AG08395 (cell line): ENCODE results near the gene ZDHHC12.

Source experiments
- DNase-seq: peaks from one replicate; pipeline ENCODE4 v3.0.0; 2012; ENCODE audit warnings: mixed read lengths, low spot score

Gene ZDHHC12

DNA sequence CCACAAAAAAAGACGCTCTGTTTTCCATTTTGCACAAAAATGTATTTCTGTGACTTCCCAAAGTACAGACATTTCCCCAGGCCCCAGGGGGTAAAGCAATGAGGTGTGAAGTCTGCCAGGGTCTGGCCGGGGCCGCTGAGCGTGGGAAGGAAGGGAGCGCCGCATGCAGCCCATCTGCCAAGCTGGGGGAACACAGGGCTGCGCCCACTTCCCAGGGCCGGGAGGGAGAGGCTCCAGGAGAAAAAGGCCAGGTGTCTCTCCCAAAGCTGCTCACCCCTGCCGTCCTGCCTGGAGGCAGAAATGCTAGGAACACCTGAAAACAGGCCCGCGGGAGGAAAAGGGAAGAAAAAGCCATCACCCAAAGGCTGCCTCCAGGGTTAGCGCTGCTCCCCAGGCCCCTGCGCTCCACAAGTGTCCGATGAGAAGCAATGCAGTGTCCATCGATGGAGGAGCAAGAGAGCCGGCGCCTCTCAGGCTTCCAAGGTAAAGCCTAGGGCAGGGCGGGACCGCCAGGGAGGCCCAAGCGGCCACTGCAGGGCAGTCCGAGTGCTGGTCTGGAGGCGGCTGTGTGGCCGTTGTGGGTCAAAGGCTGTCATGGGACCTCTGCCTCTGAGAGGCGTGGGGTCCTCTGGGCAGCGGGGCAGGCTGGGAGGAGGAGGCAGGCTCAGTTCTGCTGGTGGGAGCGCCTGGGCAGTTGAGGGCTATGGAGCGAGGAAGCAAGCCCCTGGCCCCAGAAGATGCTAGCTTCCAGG, 6.0 kb upstream of the ZDHHC12 start:
- no peak for DNase-seq

DNA sequence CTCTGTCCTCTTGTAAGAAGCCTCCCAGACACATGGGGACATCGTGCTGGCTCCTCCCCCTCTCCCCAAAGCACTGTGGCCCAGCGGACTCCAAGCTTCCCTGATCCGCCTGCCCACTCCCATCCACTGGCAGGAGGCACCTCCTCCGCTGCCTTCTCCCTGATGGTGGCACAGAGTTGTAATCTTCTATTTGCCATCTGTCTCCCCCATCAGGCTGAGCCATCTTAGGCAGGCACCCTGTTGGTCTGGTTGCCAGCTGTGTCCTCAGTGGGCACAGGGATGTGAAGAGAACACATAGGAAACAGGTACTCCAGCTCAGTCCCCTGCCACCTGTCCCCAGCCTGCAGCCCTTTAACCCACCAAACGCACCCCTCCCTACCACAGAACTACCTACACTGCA, 5.4 kb upstream of the ZDHHC12 start:
- no peak for DNase-seq

- DNase-seq: no peak
These were observed 4.4 kb upstream of the ZDHHC12 start for GRCh38 chr9:128728298-128728697.

DNA sequence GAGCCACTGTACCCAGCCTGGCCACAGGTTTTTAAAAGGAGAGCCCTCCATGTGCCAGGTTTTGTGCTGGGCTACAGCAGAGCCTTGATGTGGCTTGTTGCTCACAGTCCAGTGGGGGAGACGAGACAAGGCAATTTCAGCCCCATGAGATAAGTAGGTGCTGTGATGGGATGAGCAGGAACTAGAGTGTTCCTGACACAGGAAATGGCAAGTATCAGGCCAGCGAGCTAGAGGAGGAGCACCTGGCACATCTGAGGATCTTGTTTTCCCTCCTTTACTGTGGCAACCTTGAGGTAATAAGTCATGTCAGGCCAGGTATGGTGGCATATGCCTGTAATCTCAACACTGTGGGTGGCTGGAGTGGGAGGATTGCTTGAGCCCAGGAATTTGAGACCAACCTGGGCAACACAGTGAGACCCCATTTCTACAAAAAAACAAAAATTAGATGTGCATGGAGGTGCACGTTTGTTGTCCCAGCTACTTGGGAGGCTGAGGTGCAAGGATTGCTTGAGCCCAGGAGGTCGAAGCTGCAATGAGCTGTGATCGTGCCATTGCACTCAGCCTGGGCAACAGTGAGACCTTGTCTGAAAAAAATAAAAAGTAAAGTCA, 3.8 kb upstream of the ZDHHC12 start:
- no peak for DNase-seq

- DNase-seq: peak; percentile 82
These were observed 851 bp upstream of the ZDHHC12 start for GRCh38 chr9:128724744-128725211.

DNA sequence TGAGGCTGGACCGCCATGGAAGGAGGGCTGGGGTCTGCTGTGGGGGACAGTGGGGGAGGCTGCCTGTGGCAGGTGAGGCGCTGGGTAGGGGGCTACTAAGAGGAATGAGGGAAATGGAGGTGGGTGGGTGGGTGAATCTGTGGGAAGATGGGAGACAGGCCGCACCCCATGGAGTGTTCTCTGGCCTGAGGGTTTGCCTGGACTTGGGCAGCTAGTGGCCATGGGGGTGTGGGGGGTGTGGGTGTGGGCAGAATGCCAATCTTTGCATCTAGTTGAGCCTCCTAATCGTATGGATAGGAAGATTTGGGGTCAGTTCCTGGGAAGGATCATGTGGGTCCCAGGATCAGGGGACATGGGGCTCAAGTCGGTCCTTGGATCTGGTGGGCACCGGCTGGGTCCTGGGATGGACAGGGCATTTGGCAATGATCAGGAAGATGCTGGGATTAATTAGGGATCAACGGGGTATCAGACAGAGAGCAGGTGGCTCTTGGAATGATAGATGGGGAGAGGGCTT, 518 bp downstream of the ZDHHC12 start:
- no peak for DNase-seq

GRCh38 chr9:128722380-128723351, 1.3 kb downstream of the ZDHHC12 start:
- no peak for DNase-seq

DNA sequence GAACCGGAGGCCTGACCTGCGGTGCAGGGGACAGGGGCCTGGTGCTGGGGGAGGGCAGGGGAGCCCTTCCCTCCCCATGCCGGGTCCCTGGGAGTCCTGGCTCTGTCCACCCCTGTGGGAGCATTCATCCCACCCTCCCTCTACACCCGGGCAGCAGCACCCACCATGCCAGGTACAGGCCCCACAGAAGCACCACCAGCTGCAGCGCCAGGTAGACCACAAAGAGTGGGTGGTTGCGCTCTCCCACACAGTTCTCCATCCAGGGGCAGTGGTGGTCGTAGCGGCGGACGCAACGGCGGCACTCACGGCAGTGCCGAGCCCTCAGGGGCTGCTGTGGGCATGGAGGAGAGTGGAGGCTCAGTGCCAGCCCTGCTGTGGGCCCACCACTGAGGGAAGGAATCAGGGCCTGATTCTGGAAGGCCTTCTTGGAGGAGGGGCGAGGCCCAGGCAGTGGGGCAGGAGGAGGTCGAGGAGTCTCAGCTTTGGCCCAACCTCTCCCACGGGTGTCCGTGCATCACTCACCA, 2.4 kb downstream of the ZDHHC12 start:
- DNase-seq: no peak

DNA sequence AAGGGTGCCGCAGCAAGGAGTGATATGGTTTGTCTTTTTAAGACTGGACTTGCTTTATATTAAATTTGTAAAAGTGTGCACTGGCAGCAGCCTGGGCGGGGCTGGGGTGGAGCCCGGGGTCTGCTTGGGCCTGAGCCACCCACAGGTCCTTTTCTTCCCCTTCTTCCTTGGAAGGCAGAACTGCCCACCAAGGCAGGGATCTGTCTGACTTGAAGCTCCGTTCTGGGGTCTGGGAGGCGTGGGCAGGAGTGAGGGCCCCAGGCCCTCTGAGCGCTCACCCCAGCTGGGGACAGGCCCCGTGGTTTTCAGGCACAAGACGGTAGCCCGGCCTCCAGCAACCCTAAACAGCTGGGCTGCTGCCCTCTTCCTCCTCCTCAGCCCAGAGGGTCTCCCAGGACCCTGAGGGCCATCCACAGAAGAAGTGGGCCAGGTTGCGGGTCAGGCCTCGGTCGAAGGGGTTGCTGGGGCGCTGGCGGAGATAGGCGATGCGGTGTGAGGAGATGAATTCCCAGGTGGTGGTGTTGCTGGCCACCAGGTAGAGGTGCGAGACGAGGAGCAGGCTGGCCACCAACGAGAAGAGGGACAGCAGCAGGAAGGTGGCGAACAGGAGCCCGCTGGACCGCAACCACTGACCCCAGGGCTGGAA, 3.0 kb downstream of the ZDHHC12 start:
- DNase-seq: no peak

DNA sequence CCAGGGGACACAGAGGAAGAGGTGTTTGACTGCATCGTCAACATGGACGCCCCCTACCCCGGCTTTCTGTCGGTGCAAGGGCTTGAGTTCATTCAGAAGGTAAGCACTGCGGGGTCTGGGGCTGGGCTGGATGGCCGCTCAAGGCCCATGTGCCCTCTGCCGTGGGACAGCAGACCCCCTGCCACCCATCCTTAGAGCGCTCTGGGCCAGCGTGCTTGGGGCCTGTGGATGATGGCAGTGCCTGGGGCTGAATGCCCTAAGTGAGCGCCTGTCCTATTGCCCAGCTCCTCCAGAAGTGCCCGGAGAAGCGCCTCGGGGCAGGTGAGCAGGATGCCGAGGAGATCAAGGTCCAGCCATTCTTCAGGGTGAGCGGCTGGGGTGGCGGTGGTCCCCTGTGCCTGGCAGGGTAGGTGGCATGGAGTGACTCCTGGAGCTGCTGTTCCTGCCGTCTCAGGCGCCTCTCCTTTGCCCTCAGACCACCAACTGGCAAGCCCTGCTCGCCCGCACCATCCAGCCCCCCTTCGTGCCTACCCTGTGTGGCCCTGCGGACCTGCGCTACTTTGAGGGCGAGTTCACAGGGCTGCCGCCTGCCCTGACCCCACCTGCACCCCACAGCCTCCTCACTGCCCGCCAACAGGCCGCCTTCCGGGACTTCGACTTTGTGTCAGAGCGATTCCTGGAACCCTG, 3.9 kb downstream of the ZDHHC12 start:
- DNase-seq: no peak

DNA sequence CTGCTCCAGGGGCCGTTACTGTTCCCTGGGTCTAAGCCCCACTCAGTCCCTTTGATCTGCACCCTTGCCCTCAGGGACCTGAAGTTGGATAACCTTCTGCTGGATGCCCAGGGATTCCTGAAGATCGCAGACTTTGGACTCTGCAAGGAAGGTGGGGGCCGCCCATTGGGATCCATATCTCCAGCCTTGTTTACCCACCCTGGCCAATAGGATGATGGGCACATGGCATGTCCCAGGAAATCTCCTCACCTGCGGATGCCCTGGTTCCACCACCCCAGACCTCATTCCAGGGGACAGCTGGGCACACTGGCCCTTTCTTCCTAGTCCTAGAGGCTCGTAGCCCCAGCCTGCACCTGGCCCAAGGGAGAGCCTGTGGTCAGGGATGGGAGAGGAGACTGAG, 5.5 kb downstream of the ZDHHC12 start:
- DNase-seq: no peak

GRCh38 chr9:128718047-128718446, 5.9 kb downstream of the ZDHHC12 start:
- DNase-seq: no peak

DNA sequence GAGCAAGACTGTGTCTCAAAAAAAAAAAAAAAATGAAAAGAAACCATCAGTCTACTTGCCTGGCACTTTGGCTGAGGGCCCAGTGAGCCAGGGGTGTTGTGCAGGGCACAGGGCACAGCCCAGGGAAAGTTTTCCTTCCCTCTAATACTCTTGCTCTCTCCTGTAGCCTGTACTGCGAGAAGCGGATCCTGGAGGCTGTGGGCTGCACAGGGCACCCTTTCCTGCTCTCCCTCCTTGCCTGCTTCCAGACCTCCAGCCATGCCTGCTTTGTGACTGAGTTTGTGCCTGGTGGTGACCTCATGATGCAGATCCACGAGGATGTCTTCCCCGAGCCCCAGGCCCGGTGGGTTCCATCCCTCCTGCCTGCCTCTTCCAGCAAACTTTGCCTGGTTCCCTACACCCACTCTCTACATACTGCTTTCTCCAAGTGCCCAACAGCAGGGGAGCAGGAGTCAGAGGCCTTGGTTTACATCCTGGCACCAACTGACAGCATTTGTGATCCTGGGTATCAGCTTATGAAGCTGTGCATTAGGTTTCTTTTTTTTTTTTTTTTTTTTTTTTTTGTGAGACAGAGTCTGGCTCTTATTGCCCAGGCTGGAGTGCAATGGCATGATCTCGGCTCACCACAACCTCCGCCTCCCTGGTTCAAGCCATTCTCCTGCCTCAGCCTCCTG, 7.2 kb downstream of the ZDHHC12 start:
- no peak for DNase-seq

- no peak for DNase-seq
These were observed 8.5 kb downstream of the ZDHHC12 start for GRCh38 chr9:128715436-128715750.

DNA sequence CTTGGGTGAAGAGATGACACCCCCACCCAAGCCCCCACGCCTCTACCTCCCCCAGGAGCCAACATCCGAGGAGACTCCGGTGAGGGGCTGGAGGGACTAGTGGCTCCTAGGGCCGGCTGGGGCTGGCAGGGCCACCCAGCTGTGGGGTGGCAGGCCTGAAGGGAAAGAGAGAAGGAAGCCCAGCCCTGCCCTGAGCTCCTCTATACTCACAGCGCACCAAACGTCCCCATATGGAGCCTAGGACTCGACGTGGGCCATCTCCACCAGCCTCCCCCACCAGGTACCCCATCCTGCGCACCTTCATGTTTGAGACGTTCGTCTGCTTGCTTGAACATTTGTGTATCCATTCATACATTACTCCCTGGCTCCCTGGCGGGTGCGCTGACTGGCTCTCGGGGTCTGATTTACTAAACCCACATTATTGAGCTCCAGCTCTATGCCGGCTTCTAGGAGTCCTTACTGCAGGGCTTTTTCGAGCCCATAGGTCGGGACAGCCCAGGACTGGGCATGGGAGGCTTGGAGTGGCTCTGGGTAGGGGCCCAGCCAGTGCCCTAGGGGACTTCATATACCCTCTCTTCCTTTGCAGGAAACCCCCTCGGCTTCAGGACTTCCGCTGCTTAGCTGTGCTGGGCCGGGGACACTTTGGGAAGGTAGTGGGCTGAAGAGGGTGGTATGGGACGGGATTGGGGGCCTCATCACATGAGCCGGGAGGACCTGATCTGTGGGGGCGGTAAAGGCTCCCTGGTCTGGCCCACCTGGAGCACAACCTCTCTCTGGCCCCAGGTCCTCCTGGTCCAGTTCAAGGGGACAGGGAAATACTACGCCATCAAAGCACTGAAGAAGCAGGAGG, 9.1 kb downstream of the ZDHHC12 start:
- no peak for DNase-seq

- no peak for DNase-seq
These were observed 9.9 kb downstream of the ZDHHC12 start for GRCh38 chr9:128713941-128714573.

DNA sequence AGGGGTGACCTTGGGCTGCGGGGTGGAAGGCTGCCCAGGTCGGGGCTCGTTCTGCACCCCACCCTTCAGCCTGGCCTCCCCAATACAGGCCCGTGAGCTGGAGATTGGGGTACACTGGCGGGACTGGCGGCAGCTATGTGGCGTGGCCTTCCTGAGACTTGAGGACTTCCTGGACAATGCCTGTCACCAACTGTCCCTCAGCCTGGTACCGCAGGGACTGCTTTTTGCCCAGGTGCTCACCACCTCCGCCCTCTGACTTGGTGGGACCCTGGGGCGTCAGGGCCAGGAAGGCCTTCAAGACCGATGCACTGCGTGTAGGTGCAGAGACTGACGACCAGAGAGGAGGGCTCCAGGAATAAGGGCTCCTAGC, 10.5 kb downstream of the ZDHHC12 start:
- no peak for DNase-seq

- no peak for DNase-seq
These were observed 11.2 kb downstream of the ZDHHC12 start for GRCh38 chr9:128712451-128713410.
